Measurements from ENCODE around the gene ELAVL3.
"Not testable (repeated sequence)": the region's sequence is repeated elsewhere in the genome, so short reads cannot be mapped to it uniquely, and the experiment has no call there.

ELAVL3 gene

DNA sequence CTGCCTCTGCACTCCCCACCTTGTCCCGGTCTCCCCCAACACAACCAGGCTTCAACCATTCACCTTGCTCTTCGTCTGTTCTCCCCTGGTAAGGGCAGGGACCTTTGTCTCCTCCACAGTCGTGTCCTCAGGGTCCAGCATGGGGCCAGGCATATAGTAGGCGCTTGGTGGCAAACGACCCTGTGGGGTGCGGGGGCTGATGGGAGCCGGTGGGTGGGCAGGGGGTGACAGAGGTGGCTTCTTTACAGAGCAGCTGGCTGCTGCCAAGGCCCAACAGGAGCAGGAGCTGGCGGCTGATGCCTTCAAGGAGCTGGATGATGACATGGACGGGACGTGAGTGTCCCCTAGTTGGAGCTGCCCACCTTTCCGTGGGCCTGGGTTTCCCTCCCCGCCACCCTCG, 35.7 kb downstream of the ELAVL3 start:
- TF ChIP-seq, protein P1, sequence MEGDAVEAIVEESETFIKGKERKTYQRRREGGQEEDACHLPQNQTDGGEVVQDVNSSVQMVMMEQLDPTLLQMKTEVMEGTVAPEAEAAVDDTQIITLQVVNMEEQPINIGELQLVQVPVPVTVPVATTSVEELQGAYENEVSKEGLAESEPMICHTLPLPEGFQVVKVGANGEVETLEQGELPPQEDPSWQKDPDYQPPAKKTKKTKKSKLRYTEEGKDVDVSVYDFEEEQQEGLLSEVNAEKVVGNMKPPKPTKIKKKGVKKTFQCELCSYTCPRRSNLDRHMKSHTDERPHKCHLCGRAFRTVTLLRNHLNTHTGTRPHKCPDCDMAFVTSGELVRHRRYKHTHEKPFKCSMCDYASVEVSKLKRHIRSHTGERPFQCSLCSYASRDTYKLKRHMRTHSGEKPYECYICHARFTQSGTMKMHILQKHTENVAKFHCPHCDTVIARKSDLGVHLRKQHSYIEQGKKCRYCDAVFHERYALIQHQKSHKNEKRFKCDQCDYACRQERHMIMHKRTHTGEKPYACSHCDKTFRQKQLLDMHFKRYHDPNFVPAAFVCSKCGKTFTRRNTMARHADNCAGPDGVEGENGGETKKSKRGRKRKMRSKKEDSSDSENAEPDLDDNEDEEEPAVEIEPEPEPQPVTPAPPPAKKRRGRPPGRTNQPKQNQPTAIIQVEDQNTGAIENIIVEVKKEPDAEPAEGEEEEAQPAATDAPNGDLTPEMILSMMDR (IDR thresholded peaks at IDR 0.05; ENCODE audit: extremely low read depth, missing control alignments) = no peak
- DNase-seq (ENCODE audit: low spot score) = no peak

DNA sequence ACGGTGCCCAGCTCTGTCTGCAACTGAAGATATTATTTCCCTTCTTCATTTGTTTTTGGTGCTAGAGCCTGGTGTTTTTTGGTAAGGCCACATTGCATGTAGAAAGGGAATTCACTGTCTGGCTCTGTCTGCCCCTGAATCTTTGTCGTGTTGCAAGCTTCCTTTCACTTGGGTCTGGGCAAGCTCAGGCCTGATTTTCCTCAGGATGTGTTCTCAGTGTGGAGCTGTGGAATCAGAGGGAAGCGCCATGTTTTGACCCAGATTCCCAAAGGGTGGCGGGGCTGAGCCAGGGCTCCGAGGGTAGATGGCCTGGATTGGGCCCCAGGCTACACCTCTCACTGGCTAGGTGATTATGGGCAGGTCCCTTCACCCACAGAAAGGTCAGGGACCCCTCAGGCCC, 36.8 kb downstream of the ELAVL3 start:
- DNase-seq (ENCODE audit: low spot score) = no peak
- TF ChIP-seq, protein P1 (IDR thresholded peaks at IDR 0.05; ENCODE audit: extremely low read depth, missing control alignments) = no peak

DNA sequence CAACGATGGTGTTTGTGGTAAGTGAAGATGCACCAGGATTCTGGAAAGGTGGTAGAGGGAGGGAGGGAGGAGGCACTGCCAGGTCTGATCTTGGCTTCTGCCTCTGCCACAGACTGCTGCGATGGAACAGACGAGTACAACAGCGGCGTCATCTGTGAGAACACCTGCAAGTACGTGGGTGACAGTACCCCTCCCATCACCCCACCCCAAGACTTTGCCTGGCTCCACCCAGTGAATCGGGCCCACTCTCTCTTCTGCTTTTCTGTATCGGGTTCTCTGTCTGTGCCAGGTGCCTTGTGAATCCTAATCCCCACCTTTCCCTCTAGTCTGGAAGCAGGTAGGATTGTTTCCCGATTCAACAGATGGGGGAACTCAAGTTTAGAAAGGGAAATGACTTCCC, 42.9 kb downstream of the ELAVL3 start:
- DNase-seq (ENCODE audit: low spot score) = no peak

DNA sequence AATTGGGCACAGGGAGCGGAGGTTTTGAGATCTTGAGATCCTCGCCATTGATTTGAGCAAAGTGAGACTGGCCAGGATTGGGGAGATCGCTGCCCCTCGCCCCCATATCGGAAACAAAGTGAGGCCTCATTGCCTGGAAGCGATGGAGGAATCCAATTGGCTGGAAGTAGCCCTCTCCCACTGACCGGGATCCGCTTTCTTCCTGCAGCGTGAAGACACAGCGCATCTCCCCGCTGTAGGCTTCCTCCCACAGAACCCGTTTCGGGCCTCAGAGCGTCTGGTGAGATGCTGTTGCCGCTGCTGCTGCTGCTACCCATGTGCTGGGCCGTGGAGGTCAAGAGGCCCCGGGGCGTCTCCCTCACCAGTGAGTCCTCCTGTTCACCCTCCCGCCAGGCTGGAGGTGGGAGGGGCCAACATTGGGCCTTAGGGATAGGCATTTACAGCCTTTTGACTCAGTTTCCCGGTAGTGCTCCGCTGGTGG, 45.0 kb downstream of the ELAVL3 start:
- TF ChIP-seq, protein P1 (IDR thresholded peaks at IDR 0.05; ENCODE audit: extremely low read depth, missing control alignments) = no peak
- DNase-seq (ENCODE audit: low spot score) = no peak

More for the DNA sequence above, 42.9 kb downstream of the ELAVL3 start:
- TF ChIP-seq, protein P1 (IDR thresholded peaks at IDR 0.05; ENCODE audit: extremely low read depth, missing control alignments) = no peak

DNA sequence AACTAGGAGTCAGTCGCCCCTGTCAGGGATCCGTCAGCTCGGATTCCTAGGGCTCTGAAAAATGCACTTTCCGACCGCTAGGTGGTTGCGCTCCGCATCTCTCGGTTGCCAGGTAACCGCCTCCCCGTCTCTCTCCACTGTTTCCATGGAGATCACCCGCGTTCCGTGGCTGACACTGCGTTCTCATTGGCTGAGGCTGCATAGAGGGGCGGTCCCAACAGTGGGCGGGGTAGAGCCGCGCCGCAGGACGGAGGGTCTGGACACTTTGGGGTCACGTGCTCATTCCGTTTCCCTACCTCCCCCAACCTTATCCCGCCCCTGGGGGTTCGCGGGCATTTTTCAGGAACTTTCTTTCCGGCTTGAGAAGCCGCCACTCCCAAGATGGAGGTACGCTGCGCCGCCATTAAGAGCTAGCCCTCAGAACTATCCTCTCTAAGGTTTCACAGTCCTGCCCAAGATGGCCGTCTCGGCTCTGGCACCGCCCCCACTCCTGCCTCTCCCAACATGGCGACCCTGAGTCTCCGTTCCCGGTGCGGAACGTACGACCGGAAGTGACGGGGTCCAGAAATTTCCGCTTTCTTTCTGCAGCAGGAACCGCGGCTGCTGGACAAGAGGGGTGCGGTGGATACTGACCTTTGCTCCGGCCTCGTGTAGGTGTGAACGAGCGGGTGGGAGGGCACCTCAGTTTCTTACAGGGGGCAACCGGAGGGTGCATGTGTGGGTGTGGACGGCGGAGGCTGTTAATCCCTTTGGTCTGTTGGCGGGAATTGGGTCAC, 45.6 kb downstream of the ELAVL3 start, which contains the start of the genes ODAD3 and PRKCSH:
Gene ODAD3 (minus strand): TSS at position 65 of the 776 bp plus-strand sequence. CDS start 105 bp downstream, outside the sequence.
Gene PRKCSH (plus strand): TSS at position 579 of the 776 bp plus-strand sequence. CDS start 483 bp downstream, outside the sequence.
- peak; percentile 98 for DNase-seq (ENCODE audit: low spot score)
- TF ChIP-seq, protein P1 (IDR thresholded peaks at IDR 0.05; ENCODE audit: extremely low read depth, missing control alignments) = peak; percentile 48

DNA sequence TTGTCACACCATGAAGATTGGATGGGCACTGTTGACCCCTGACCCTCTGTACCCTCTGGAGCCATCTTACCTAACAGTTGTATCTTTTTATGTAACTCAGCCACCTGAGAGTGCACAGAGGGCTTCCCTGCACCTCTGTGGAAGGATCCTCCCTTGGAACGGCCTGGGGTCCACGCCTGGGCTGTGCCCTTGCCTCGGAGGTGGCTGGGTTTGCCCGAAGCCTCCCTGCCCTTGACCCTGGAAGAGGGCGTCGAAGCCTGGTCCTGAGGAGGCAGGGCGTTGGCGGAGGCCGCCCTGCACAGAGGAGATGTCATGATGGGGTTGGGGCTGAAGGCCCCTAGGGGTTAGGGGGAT, 46.2 kb downstream of the ELAVL3 start:
- TF ChIP-seq, protein P1 (IDR thresholded peaks at IDR 0.05; ENCODE audit: extremely low read depth, missing control alignments) = no peak
- no peak for DNase-seq (ENCODE audit: low spot score)

DNA sequence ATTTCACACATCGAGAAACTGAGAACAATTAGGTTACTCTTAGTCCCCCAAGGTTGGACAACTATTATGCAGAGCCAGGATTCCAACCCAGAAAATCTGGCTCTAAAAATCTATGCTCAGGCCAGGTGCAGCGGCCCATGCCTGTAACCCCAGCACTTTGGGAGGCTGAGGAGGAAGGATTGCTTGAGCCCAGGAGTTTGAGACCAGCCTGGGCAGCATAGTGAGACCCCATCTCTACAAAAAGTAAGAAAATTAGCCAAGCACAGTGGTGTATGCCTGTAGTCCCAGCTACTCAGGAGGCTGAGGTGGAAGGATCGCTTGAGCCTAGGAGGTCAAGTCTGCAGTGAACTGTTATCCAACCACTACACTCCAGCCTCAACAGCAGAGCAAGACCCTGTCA, 47.3 kb downstream of the ELAVL3 start:
- DNase-seq (ENCODE audit: low spot score) = not testable (repeated sequence)

DNA sequence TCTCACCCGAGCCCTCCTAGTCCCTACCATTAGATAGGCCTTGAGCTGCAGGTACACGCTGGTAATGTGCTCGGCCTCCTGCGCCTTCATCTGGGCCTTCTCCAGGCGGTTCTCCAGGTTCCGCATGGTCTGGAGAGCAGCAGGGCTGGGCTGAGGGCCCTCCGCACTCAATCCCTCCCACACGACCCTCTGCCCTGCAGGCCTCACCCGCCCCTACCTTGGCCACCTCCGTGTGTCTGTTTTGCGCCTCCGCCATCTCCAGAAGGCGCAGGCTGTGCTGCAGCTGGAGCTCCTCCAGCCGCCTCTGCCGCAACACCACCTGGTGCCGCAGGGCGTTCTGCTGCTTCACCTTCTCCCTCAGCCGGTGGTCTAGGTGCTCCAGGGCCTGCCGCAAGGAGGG, 54.2 kb downstream of the ELAVL3 start:
- TF ChIP-seq, protein P1 (IDR thresholded peaks at IDR 0.05; ENCODE audit: extremely low read depth, missing control alignments) = no peak
- DNase-seq (ENCODE audit: low spot score) = no peak
